Neural progenitor cell (in vitro differentiated cells): ENCODE data around the gene BMPR1B.

Experiments
- EZH2 ChIP-seq: fragments of 200-600 bp; sonication (generic); IDR thresholded peaks from 2 replicates; pipeline ENCODE4 v1.6.1; 2017; ENCODE audit warnings: antibody characterized with exemption, mild to moderate bottlenecking, moderate library complexity
- EZH2phosphoT487 ChIP-seq: fragments of 200-600 bp; sonication (generic); IDR thresholded peaks from 2 replicates; pipeline ENCODE4 v1.6.1; 2017; ENCODE audit warnings: antibody characterized with exemption
- TF ChIP-seq, protein P1 (sequence below): fragments of 200-600 bp; sonication (generic); IDR thresholded peaks from 2 replicates; pipeline ENCODE4 v1.5.1; 2017; ENCODE audit warnings: antibody characterized with exemption, mild to moderate bottlenecking

DNA sequence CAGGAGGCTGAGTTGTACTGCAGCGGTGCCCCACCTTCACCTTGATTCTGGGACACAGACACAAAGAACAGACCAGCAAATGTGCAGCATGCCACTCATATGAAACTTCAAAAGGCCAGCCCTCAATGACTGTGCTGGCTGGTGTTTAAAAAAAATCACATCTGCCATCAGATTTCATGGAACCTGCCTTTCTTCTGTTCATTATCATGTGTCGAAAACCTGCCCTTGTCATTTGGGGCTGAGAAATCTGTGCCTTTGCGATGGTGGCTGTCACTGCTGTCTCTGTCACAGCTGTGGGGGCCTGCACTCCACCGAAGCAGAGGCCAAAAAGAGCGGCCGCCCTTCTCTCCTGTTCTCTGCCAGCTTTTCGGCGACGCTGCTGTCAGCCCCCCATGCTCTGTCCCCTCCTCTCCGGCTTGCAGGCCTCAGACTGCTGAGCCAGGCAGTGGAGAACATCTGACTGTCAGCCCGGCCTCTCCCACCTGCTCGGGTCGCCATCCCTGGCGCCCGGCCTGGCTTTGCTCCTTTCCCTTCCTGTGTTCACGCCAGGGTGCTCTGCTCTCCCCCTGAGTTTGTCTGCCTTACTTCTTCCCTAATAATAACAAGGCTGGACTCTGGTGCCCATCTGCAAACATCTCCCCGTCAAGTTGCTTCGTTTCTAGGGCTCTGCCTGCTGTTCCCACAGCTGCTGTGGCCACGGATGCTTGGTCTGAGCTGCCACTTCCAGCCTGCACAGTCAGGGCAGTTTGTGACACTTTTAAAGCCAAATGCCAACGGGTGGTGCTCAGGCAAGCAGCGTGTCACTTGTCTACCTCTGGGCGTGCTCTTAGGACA is 435.9 kb downstream of the BMPR1B start:
- TF ChIP-seq, protein P1, sequence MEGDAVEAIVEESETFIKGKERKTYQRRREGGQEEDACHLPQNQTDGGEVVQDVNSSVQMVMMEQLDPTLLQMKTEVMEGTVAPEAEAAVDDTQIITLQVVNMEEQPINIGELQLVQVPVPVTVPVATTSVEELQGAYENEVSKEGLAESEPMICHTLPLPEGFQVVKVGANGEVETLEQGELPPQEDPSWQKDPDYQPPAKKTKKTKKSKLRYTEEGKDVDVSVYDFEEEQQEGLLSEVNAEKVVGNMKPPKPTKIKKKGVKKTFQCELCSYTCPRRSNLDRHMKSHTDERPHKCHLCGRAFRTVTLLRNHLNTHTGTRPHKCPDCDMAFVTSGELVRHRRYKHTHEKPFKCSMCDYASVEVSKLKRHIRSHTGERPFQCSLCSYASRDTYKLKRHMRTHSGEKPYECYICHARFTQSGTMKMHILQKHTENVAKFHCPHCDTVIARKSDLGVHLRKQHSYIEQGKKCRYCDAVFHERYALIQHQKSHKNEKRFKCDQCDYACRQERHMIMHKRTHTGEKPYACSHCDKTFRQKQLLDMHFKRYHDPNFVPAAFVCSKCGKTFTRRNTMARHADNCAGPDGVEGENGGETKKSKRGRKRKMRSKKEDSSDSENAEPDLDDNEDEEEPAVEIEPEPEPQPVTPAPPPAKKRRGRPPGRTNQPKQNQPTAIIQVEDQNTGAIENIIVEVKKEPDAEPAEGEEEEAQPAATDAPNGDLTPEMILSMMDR = no peak
- no peak for TF ChIP-seq EZH2phosphoT487
- no peak for TF ChIP-seq EZH2
